IPS-20b (cell line): ENCODE results near the gene RAB11FIP4.

Experiments used
- H3K27ac ChIP-seq: one replicate; pipeline ENCODE4 v1.5.1; 2013; ENCODE audit warnings: low read length
- H3K27me3 ChIP-seq: 2 replicates; pipeline ENCODE4 v1.6.1; 2013; ENCODE audit warnings: mild to moderate bottlenecking, low read length, inconsistent platforms; ENCODE audit not compliant: insufficient read depth
- H3K36me3 ChIP-seq: 2 replicates; pipeline ENCODE4 v1.6.1; 2013; ENCODE audit warnings: low read depth, mild to moderate bottlenecking, inconsistent platforms, low read length, moderate library complexity; ENCODE audit not compliant: insufficient read depth
- H3K4me1 ChIP-seq: 2 replicates; pipeline ENCODE4 v1.6.1; 2013; ENCODE audit warnings: mild to moderate bottlenecking, control low read depth, inconsistent platforms, low read length, moderate library complexity; ENCODE audit not compliant: insufficient read depth
- H3K4me3 ChIP-seq: 2 replicates; pipeline ENCODE4 v1.5.1; 2013; ENCODE audit warnings: mild to moderate bottlenecking, low read length, inconsistent platforms
- H3K9ac ChIP-seq: 2 replicates; pipeline ENCODE4 v1.6.1; 2013; ENCODE audit warnings: low read depth, mild to moderate bottlenecking, inconsistent platforms, low read length, moderate library complexity
- H3K9me3 ChIP-seq: 2 replicates; pipeline ENCODE4 v1.6.1; 2013; ENCODE audit warnings: mild to moderate bottlenecking, low read depth, low read length, inconsistent platforms; ENCODE audit not compliant: insufficient read depth

RAB11FIP4 gene

DNA sequence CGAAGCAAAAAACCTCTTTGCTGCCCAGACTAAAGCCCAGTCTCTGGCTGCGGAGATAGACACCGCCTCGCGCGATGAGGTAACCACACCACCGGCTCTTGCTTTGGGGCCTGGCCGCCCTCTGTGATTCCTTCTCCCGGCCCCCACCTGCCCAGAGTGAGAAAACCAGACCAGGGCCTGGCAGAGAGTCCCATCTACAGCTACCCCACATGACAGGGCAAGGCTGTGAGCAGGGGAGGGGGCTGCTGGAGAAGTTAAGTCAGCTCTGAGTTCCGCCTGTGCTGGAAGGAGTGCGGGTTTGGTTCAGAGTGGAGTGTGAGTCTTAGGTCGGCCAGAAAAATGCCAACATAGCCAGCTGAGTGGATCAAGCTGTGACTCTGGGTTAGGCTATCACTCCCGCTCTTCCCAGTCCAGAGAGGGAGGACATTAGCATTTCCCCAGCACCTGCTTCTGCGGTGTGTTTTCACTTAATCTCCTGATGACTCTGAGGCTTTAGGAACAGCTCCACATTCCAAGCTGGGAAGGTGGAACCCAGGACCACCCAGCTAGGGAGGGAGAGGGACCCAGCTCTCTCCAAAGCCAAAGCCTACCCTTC is 139.0 kb downstream of the RAB11FIP4 start:
- H3K9ac ChIP-seq: no peak overlapping the region
- peaks cover 1% of the 10 kb centered on the region; the same call in 1 of the 2 replicates for H3K4me1 ChIP-seq
- no peaks in the 10 kb centered on the region for H3K9me3 ChIP-seq
- peaks cover 60% of the 10 kb centered on the region for H3K36me3 ChIP-seq
- H3K4me3 ChIP-seq: no peak overlapping the region
- no peaks in the 10 kb centered on the region for H3K27me3 ChIP-seq
- H3K27ac ChIP-seq: no peak overlapping the region

DNA sequence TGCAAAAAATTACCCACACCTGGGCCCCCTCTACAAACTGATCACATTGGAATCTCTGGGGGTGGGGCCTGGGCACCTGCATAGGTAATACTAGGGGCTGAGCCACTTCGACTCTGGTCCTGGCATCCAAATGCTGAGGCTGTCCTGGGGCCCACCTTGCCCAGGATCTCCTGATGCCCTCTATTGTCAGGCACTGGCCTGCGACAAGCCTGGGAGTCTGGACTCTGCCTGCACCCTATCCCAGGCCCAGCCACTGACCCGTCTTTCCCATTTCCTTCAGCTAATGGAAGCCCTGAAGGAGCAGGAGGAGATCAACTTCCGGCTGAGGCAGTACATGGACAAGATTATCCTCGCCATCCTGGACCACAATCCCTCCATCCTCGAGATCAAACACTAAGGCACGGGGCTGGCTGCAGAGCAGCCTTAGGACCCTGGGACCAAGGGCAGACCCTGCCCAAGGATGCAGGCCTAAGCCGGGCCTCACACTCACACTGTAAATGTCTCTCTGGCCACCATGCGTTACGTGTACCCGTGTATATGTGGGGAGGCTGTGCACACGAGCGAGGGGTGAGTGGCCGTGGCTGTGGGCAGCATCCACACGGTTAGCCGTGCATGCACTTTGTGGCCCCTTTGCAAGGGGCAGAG is 140.0 kb downstream of the RAB11FIP4 start:
- no peaks in the 10 kb centered on the region for H3K9me3 ChIP-seq
- peaks cover 3% of the 10 kb centered on the region; the same call in 1 of the 2 replicates for H3K4me1 ChIP-seq
- H3K36me3 ChIP-seq: peaks cover 58% of the 10 kb centered on the region
- H3K4me3 ChIP-seq: no peak overlapping the region
- no peak overlapping the region for H3K9ac ChIP-seq
- no peaks in the 10 kb centered on the region for H3K27me3 ChIP-seq
- no peak overlapping the region for H3K27ac ChIP-seq

DNA sequence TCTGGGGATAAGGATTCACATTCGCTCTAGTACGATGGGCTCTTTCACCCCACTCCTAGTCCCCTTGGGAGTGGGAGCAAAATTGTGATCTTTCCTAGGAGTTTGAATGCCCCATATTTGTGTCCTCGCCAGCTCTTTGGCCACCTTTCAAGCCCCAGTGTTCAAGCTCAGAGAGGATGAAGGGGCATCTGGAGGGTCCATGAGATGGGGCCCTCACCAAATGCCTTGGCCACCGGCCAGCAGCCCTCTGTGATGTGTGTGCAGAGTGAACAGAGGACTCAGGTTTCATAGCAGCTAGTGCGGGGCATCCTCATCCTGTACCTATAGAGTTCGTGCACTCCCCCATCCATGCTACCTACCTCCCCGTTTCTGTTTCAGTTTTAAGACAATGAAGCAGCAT is 140.6 kb downstream of the RAB11FIP4 start:
- Histone ChIP-seq H3K27ac (no peak overlapping the region), H3K36me3 (peaks cover 53% of the 10 kb centered on the region)

DNA sequence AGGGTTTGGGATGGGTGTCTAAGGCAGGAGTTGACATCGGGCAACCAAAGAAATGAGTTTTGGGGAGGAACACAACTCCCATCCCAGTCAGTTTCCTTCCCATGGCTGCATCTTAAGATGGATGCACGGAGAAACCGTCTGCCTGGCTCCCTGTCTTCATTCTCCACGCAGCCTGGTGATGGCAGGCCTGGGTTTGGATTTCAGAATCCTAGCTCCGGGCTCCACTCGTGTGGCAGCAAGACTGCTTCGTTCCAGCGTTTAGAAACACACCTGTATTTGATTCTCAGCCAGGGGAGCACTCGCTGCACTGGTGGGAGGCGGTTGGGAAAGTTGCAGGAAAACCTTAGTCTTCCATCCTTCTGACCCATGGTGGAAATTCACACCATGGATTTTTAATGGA is 141.1 kb downstream of the RAB11FIP4 start:
- peaks cover 50% of the 10 kb centered on the region for H3K36me3 ChIP-seq

More for the DNA sequence above, 140.6 kb downstream of the RAB11FIP4 start:
- Histone ChIP-seq H3K9ac (no peak overlapping the region), H3K4me3 (no peak overlapping the region), H3K27me3 (no peaks in the 10 kb centered on the region), H3K9me3 (no peaks in the 10 kb centered on the region), H3K4me1 (peaks cover 3% of the 10 kb centered on the region; the same call in 1 of the 2 replicates)

DNA sequence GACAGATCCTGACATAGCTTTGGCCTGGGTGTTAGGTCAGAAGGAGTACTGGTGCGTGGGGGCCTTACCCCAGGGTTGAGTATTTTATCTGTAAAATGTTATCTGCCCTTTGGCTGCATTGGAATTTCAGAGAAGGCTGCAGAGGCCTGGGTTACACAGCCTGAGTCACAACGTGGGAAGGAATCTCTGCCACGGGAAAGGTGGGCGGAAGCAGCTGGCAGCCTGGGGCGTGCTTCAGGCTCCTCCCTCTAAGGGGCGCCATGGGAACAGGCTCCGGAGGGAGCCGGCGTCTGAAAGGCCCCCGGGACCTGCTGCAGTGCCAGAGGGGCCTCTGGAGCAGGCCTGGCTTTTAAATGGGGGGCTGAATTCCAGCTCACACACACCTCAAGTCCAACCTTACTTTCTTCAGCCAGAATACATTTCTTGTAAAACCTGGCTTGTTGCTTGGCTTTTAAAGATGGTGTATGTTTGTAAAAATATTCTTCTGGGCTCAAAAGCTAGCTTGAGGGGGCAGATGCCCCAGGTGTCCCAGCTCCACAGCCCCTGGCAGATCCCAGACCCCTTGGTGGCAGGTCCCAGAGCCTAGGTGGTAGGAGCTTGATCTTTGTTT is 142.2 kb downstream of the RAB11FIP4 start:
- Histone ChIP-seq H3K9me3 (no peaks in the 10 kb centered on the region), H3K36me3 (peaks cover 39% of the 10 kb centered on the region), H3K27ac (no peak overlapping the region), H3K9ac (no peak overlapping the region), H3K4me3 (no peak overlapping the region), H3K27me3 (no peaks in the 10 kb centered on the region), H3K4me1 (peaks cover 3% of the 10 kb centered on the region; the same call in 1 of the 2 replicates)

More for the DNA sequence above, 141.1 kb downstream of the RAB11FIP4 start:
- no peaks in the 10 kb centered on the region for H3K9me3 ChIP-seq
- H3K4me1 ChIP-seq: peaks cover 3% of the 10 kb centered on the region; the same call in 1 of the 2 replicates
- H3K27me3 ChIP-seq: no peaks in the 10 kb centered on the region
- H3K4me3 ChIP-seq: no peak overlapping the region
- no peak overlapping the region for H3K9ac ChIP-seq
- no peak overlapping the region for H3K27ac ChIP-seq

DNA sequence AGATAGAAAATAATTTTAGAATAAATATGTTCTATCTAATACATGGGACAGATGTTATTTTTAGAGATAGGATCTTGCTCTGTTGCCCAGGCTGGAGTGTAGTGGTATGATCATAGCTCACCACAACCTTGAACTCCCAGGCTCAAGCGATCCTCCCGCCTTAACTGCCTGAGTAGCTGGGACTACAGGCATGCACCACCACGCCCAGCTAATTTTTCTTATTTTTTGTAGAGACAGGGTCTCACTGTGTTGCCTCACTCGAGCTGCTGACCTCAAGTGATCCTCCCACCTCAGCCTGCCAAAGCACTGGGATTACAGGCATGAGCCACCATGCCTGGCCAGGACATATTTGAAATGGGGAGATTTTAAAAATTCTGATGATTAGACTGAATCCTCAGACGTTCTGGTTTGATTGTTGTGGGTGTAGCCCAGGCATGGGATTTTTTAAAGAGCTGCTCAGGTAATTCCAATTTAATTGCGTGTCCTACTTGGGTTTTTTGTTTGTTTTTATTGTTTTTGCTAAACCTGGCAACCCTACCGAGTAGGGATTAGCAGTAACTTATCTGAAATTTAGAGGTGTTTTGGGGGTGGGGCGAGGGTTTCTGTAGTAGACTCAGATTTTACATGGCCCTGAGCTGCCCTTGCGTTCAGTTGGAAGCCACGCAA is 142.9 kb downstream of the RAB11FIP4 start:
- H3K4me1 ChIP-seq: peaks cover 3% of the 10 kb centered on the region; the same call in 1 of the 2 replicates
- H3K36me3 ChIP-seq: peaks cover 31% of the 10 kb centered on the region
- no peaks in the 10 kb centered on the region for H3K9me3 ChIP-seq
- no peak overlapping the region for H3K4me3 ChIP-seq
- H3K9ac ChIP-seq: no peak overlapping the region
- no peak overlapping the region for H3K27ac ChIP-seq
- no peaks in the 10 kb centered on the region for H3K27me3 ChIP-seq

DNA sequence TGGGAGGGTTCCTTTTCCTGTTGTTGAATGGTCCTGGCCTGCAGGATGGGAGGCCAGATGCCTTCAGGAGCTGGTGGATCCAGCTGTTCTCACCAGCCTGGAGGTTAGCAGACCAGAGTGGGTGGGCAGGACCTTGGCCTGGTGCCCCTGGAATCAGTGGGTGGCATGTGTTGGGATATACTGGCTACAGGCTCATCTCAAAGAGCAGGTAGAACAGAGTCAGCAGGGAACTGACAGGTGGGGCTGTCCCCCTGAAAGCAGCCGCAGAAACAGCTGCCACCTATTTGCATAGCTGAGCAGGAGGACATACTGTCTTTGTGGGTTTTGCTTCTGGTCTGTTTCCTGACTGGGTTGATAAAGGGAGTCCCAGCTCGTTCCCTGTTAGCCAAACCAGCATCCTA is 144.1 kb downstream of the RAB11FIP4 start:
- Histone ChIP-seq H3K36me3 (peaks cover 19% of the 10 kb centered on the region), H3K9ac (no peak overlapping the region), H3K4me3 (no peak overlapping the region), H3K4me1 (peaks cover 3% of the 10 kb centered on the region; the same call in 1 of the 2 replicates), H3K27me3 (no peaks in the 10 kb centered on the region), H3K9me3 (no peaks in the 10 kb centered on the region), H3K27ac (no peak overlapping the region)

DNA sequence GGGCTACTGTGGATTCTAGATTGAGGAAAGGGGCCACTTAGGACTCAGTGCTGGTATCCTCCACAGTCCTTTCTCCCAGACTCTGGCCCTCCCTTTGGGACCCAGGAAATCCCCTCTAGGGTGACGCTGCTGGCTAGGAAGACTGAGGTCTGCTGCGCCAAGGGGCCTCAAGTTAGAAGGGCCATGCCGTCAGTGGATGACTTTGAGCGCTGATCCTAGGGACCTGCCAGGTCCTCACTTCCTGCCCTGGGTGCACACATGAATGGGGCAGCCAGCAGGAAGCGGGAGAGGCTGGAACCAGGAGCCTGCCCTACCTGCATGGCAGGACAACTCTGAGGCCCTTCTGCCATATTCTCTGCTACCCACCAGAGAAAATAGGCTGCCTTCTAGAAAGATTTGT is 145.0 kb downstream of the RAB11FIP4 start:
- Histone ChIP-seq H3K27ac (no peak overlapping the region), H3K9ac (no peak overlapping the region), H3K4me3 (no peak overlapping the region), H3K36me3 (peaks cover 11% of the 10 kb centered on the region), H3K27me3 (no peaks in the 10 kb centered on the region), H3K4me1 (peaks cover 3% of the 10 kb centered on the region; the same call in 1 of the 2 replicates), H3K9me3 (no peaks in the 10 kb centered on the region)

DNA sequence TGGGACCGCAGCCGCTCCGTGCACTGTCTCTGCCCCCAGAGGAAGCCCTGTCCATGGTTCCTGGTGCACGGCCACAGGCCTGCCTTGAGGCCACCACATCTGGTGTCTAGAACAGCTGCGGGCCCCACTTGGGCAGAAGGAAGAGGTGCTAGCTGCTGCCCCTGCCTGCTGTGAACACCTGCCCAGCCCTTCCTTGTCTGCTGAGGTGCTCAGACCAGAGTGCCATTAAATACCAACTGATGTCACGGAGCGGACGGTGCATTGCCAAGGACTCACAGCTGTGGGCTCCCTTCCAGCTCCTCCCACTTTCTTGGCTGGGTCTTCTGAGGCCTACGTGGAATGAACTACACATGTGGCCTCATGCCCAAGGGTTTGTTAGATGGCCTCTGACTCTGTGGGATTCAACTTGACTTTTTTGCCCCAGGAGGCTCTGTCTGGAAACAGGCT is 146.1 kb downstream of the RAB11FIP4 start:
- Histone ChIP-seq H3K4me3 (no peak overlapping the region), H3K4me1 (peaks cover 3% of the 10 kb centered on the region; the same call in 1 of the 2 replicates)

DNA sequence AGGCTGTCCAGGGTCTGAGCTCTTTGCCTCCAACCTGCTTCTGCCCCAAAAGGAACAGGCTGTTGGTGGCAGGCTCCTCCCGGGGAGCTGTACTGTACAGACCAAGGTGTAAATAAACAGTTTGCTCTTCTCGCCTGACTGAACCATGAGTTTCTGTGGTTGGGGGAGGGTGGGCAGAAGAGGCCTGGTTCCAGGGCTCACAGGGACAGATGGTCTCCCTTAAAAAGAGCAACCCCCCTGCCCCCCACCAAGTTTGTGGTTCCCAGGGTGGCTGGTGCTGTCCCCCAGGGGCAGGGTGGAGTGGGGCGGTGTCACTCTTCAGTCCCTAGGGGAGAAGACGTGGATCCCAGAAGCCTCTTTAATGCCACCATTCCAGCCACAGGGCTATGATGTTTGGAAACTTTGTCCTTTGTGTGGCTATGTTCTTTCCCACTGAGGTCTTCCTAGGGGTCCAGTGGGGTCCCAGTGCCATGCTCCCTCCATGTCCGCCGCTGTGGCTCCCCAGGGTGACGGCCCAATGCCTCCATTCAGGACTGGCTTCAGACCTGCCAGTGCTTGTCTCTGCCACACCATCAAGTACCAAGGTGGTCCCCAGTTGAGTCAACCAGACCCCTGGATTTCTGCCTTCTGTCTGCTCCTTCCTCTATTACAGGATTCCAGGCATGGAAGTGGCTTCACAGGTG is 146.7 kb downstream of the RAB11FIP4 start:
- Histone ChIP-seq H3K27ac (no peak overlapping the region), H3K4me1 (peaks cover 3% of the 10 kb centered on the region; the same call in 1 of the 2 replicates), H3K9me3 (no peaks in the 10 kb centered on the region), H3K9ac (no peak overlapping the region), H3K36me3 (no peaks in the 10 kb centered on the region), H3K4me3 (no peak overlapping the region), H3K27me3 (no peaks in the 10 kb centered on the region)

More for the DNA sequence above, 146.1 kb downstream of the RAB11FIP4 start:
- Histone ChIP-seq H3K27ac (no peak overlapping the region), H3K9ac (no peak overlapping the region), H3K27me3 (no peaks in the 10 kb centered on the region), H3K9me3 (no peaks in the 10 kb centered on the region), H3K36me3 (no peaks in the 10 kb centered on the region; the same call in 1 of the 2 replicates)
